ENCODE results near the gene UBE2G2.

UBE2G2 gene

GRCh38 chr21:44723177-44724131 is 78.2 kb downstream of the UBE2G2 start:
- no peak for FAIRE-seq

- FAIRE-seq: no peak
Observed at GRCh38 chr21:44722731-44723130, 78.9 kb downstream of the UBE2G2 start.

- no peak for FAIRE-seq
Observed at GRCh38 chr21:44720170-44720569, 81.5 kb downstream of the UBE2G2 start.

Data from islet of Langerhans (tissue), 1 donor.